Pancreas (tissue), 10 donors: ENCODE measurements around the gene EDNRA. TPM values are rescaled to one million over a fixed set of nuclear protein-coding genes. Genes with fewer than 3 reads are reported as not detected.

ENCODE experiments used
- ATAC-seq, 4 donors: fragments of 200-7000 bp; cut with Tn5 transposase; one replicate each; pipeline versions ENCODE4 v1.8.0 to v1.9.1; 2020; ENCODE audit warnings: mild to moderate bottlenecking in 4 of 4, moderate library complexity in 4 of 4
- DNase-seq, 6 donors: peaks; one replicate each; pipeline ENCODE4 v3.0.0-alpha.2; 2020
- FAIRE-seq: peaks from 2 replicates; lab custom pipeline; 2012; peaks lifted over from hg19 to GRCh38; lab: Jason Lieb, UNC
- H3K27ac ChIP-seq, 4 donors: fragments of 200-600 bp; sonication (generic); 1 replicate in 3 of 4; 2 replicates in 1 of 4; pipeline versions ENCODE4 v1.5.0 to v1.8.0; 2020
- H3K27me3 ChIP-seq, 4 donors: fragments of 200-600 bp; one replicate each; pipeline ENCODE4 v1.8.0; 2021
- H3K36me3 ChIP-seq, 3 donors: fragments of 200-600 bp; sonication (generic) in 1 of 3; one replicate each; pipeline versions ENCODE4 v1.5.0 to v1.8.0; 2020 to 2021
- H3K4me1 ChIP-seq, 3 donors: fragments of 200-600 bp; one replicate each; pipeline ENCODE4 v1.8.0; 2021
- H3K4me3 ChIP-seq, 4 donors: fragments of 200-600 bp; sonication (generic) in 2 of 4; one replicate each; pipeline versions ENCODE4 v1.5.0 to v1.8.0; 2020 to 2021
- H3K9me3 ChIP-seq, 4 donors: fragments of 200-600 bp; one replicate each; pipeline ENCODE4 v1.8.0; 2021
- WGBS, 2 donors: extraction: QIAGEN DNeasy Blood & Tissue Kit; methylation state at CpG; one replicate each; pipeline ENCODE4 v1.1.7; 2013; 5-methylcytosine and 5-hydroxymethylcytosine counted together
- intact Hi-C, 3 donors: fragments of 100-400 bp; cut with DNase I; formaldehyde crosslinking; loops; one replicate each; pipeline versions ENCODE4 v1.11.1 to v1.14.2; 2022
- polyA plus RNA-seq, 2 donors: library from polyadenylated mRNA; stranded (reverse); fragments of 200-250 nt; gene quantifications; one replicate each; pipeline ENCODE4 v1.2.3, GENCODE V29; 2013
- total RNA-seq, 6 donors: library from RNA; stranded (reverse); fragmentation: NEBNext Ultra II Directional in 4 of 6; extraction: Animal tissue kit (Norgen Biotek cat#: 25700) in 4 of 6; gene quantifications; one replicate each; pipeline versions ENCODE4 v1.2.1 to v1.2.4, GENCODE V29; 2021 to 2023
- TF ChIP-seq, protein P1 (sequence below), 4 donors: fragments of 200-600 bp; sonication (generic) in 3 of 4; IDR thresholded peaks; one replicate each; pipeline versions ENCODE4 v1.5.0 to v1.8.0; 2021; ENCODE audit warnings: antibody characterized with exemption in 4 of 4
- donor health status: healthy with polysubstance abuse.
- donor health status: DM: no; HTN: no; CAD: no; lungs with moderate emphysema.
- donor health status: DM: no; HTN: no; CAD: no.
- donor health status: control.
- donor health status: control.
- donor health status: Bipolar disorder and iron deficiency.
- donor health status: DM: yes; HTN: yes; CAD: no.
- donor health status: DM: no; HTN: no; CAD: no.
- donor health status: DM: no; HTN: no; CAD: no.
- donor health status: DM: yes; HTN: yes; CAD: no.

EDNRA gene
- total and polyA plus RNA-seq, 8 donors = 0.23 to 4.6 (median 0.53) TPM

DNA sequence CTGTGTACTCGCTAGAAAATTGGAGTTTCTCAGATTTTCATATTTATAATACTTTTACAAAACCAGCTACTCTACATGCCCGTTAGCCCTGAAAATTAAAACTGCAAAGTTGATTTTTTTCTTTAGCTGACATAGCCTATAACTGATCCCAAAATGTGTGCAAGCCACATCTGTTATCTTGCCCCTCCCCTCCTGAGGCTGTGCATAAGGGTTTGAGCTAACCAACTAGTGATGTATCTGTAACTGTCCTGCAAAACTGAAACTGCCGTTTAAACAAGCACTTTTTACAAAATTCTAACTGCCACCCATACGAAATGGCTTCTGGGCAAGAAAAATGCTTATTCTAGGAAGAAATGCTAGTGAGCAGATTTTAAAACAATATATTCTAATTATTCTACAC, 59.1 kb downstream of the EDNRA start:
- H3K4me1 ChIP-seq = no peaks in the 10 kb centered on the region
- 64 to 74% methylated on average over 4 of the region's 4 CpGs for WGBS, 2 donors
- TF ChIP-seq, protein P1, sequence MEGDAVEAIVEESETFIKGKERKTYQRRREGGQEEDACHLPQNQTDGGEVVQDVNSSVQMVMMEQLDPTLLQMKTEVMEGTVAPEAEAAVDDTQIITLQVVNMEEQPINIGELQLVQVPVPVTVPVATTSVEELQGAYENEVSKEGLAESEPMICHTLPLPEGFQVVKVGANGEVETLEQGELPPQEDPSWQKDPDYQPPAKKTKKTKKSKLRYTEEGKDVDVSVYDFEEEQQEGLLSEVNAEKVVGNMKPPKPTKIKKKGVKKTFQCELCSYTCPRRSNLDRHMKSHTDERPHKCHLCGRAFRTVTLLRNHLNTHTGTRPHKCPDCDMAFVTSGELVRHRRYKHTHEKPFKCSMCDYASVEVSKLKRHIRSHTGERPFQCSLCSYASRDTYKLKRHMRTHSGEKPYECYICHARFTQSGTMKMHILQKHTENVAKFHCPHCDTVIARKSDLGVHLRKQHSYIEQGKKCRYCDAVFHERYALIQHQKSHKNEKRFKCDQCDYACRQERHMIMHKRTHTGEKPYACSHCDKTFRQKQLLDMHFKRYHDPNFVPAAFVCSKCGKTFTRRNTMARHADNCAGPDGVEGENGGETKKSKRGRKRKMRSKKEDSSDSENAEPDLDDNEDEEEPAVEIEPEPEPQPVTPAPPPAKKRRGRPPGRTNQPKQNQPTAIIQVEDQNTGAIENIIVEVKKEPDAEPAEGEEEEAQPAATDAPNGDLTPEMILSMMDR (IDR thresholded peaks at IDR 0.05) = no peak
- H3K36me3 ChIP-seq = no peaks in the 10 kb centered on the region
- H3K4me3 ChIP-seq = no peak overlapping the region
- DNase-seq (no peak), ATAC-seq (no peak), FAIRE-seq (no peak)
- no peaks in the 10 kb centered on the region for H3K27me3 ChIP-seq
- H3K9me3 ChIP-seq = no peaks in the 10 kb centered on the region
- intact Hi-C loops = no loop called here
- no peak overlapping the region for H3K27ac ChIP-seq

DNA sequence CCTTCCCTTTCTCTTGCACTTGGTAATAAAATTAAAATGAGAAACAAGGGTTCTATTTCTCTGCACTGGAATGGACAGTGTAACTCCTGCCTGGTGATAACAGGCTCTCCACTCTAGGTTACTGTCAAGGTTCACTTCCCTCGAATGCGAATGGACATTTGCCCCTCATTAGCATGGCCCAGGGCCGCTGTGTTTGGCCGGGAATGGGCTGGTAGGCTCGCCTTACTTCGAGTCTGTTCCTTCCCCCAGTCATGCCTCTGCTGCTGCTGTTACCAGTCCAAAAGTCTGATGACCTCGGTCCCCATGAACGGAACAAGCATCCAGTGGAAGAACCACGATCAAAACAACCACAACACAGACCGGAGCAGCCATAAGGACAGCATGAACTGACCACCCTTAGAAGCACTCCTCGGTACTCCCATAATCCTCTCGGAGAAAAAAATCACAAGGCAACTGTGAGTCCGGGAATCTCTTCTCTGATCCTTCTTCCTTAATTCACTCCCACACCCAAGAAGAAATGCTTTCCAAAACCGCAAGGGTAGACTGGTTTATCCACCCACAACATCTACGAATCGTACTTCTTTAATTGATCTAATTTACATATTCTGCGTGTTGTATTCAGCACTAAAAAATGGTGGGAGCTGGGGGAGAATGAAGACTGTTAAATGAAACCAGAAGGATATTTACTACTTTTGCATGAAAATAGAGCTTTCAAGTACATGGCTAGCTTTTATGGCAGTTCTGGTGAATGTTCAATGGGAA, 61.5 kb downstream of the EDNRA start:
- no peak for ATAC-seq
- FAIRE-seq = no peak
- DNase-seq = no peak
- TF ChIP-seq, protein P1 (IDR thresholded peaks at IDR 0.05) = no peak
- WGBS, 2 donors = 71 to 82% methylated on average over 17 of the region's 17 CpGs
- Histone ChIP-seq H3K4me3 (no peak overlapping the region), H3K27me3 (no peaks in the 10 kb centered on the region), H3K27ac (no peak overlapping the region), H3K4me1 (no peaks in the 10 kb centered on the region), H3K36me3 (no peaks in the 10 kb centered on the region), H3K9me3 (no peaks in the 10 kb centered on the region)
- intact Hi-C loops = no loop called here

DNA sequence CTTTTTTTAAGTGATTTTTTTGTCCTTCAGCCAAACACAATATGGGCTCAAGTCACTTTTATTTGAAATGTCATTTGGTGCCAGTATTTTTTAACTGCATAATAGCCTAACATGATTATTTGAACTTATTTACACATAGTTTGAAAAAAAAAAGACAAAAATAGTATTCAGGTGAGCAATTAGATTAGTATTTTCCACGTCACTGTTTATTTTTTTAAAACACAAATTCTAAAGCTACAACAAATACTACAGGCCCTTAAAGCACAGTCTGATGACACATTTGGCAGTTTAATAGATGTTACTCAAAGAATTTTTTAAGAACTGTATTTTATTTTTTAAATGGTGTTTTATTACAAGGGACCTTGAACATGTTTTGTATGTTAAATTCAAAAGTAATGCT, 62.1 kb downstream of the EDNRA start:
- intact Hi-C loops = no loop called here
- ATAC-seq = no peak
- no peaks in the 10 kb centered on the region for H3K36me3 ChIP-seq
- TF ChIP-seq, protein P1 (IDR thresholded peaks at IDR 0.05) = no peak
- DNase-seq = no peak
- no peak overlapping the region for H3K27ac ChIP-seq
- no peaks in the 10 kb centered on the region for H3K9me3 ChIP-seq
- H3K4me1 ChIP-seq = no peaks in the 10 kb centered on the region
- WGBS, 2 donors = 29 to 30% methylated on average over 1 of the region's 1 CpG
- no peak for FAIRE-seq
- H3K4me3 ChIP-seq = no peak overlapping the region
- no peaks in the 10 kb centered on the region for H3K27me3 ChIP-seq

DNA sequence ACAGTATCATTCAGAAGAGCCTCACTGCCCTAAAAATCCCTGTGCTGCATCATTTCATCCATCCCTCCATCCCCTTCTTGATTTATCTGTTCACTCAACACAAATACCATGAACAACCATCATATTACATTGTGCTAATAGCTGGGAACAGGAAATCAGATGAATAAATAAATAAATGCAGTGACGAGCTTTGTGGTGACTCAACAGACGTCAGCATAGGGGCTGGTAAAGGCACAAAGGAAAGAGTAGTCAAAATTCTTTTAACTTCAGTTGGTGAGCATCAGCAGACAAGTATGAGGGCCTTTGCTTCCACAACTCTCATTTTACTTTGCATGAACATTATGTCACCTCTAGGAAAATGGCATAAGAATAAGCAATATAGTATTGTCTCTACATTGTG, 65.5 kb downstream of the EDNRA start:
- WGBS, 2 donors = 42 to 45% methylated on average over 2 of the region's 2 CpGs
- TF ChIP-seq, protein P1 (IDR thresholded peaks at IDR 0.05) = no peak

More for the DNA sequence above, 65.5 kb downstream of the EDNRA start:
- Histone ChIP-seq H3K27me3 (no peaks in the 10 kb centered on the region), H3K4me1 (no peaks in the 10 kb centered on the region), H3K9me3 (no peaks in the 10 kb centered on the region), H3K4me3 (no peak overlapping the region), H3K27ac (no peak overlapping the region), H3K36me3 (no peaks in the 10 kb centered on the region)
- DNase-seq (no peak), FAIRE-seq (no peak), ATAC-seq (no peak)
- intact Hi-C loops = no loop called here
